Right renal cortex interstitium (tissue), 3 donors: ENCODE data around the gene C1QC. TPM values are rescaled to one million over a fixed set of nuclear protein-coding genes. Genes with fewer than 3 reads are reported as not detected.

Experiments used
- DNase-seq, 3 donors: peaks; one replicate each; pipeline ENCODE4 v3.0.0-alpha.2; 2013; ENCODE audit warnings: low read depth in 3 of 3, low spot score in 2 of 3
- polyA plus RNA-seq, 3 donors: library from polyadenylated mRNA; unstranded; fragments of 120-200 nt; gene quantifications; one replicate each; pipeline ENCODE4 v1.2.1, GENCODE V29; 2013; ENCODE audit not compliant: insufficient read length in 3 of 3

C1QC gene
- polyA plus RNA-seq, 3 donors: 8.4 to 13.7 (median 10.9) TPM

DNA sequence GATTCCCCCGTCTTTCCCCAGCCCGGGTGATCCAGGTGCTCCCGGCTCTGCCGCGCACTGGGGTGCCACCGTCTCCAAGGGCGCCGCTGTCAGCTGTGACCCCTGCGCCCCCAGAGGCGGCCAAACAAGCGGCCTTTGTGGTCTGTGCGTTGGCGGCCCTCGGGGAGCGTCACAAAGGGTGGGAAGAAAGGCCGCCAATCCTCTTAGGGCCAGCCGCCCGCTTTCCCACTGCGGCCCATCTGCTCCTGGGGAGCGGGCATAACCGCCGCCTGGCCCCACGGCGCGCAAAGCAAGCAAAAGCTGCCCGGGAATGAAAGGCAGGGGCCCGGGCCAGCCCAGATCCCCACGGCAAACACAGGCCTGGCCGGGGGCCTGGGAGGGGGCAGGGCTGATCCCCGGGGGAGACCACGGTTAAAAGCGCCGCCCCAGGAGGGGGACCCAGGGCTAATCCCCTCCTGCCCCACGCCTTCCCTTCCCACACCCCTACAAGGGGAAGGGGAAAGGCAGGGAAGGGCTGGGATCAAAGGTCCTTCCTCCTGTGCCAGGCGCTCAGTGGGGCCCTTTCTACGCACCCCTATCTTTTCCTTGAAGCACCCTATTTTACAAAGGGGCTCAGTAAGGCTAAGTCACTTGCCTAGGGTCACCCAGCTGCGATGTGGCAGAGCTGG lies 33.6 kb downstream of the C1QC start:
- no peak for DNase-seq

DNA sequence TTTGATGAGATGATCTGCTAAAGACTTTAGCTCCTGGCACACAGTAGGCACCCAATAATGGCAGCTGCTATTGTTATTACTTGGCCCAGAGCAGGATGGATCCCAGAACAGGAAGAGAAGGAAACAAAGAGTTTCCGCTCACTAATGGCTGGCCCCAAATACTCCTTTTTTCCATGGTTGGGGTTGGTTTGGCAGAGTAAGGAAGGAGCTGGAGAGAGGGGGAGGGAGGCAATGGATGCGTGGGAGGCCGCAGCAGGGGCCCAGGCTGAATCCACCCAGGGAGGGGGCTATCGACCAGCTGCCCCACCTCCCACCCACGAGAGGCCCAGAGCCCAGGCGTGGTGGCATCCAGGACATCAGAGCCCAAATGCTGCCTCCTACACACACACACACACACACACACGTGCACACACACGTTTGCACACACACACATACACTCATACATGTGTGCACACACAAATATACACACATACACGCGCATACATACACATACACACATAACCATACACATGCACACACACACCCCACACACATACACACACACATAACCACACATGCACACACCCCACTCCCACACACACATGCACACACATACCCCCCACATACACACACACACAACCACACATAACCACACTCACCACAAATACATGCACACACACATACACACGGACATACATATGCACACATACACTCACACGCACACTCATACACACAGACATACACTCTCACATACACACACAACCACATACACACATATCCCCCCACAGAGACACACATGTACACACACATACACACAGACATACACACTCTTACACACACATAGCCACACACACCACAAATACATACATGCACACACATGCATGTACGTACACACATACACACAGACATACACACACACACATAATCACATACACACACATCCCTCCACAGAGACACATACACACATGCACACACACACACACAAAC lies 34.8 kb downstream of the C1QC start:
- no peak for DNase-seq

DNA sequence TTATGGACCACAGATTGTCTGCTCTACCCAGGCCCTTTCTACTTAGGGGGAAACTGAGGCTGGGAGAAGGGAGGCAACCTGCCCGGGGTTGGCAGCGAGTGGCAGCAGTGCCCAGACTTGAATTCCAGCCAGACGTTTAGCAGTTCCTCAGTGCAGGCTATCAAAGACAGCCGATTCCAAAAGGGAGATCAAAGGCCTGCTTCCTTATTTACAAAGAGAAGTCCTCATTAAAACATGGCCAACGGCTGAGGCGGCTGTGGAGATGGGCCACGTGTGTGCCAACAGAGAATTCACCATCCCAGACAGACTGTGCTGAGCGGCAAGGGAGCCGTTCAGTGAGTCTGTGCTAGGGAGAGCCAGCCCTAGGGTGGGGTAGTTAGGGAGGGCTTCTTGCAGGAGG lies 37.3 kb downstream of the C1QC start:
- no peak for DNase-seq

DNA sequence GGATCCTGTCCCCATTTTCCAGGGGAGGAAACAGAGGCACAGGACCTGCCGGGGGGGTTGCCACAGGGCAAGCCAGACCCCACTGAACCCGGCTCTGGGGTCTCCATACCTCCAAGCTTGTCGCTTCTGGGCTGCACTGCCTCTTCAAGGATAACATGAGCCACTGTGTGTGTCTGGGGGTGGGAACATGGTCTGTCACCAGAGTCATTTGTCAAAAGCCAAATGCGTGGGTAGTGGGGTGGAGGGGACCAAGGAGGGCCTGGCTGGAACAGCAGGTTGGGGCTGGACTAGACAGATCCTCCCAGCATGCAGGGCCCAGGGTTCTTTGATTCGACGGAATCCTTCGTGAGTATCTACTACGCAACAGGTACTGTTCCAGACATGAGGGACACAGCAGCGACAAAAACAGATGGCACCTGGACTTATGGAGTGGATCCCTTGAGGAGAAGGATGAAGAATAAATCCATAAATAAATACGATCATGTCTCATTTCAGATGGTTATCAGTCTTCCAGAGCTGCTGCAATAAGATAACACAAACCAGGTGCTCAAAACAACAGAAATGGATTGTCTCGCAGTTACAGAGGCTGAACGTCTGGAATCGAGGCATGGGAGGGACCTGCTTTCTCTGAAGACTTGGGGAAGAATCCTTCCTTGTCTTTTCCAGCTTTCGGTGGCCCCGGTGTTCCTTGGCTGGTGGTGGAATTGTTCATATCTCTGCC lies 38.3 kb downstream of the C1QC start:
- no peak for DNase-seq

DNA sequence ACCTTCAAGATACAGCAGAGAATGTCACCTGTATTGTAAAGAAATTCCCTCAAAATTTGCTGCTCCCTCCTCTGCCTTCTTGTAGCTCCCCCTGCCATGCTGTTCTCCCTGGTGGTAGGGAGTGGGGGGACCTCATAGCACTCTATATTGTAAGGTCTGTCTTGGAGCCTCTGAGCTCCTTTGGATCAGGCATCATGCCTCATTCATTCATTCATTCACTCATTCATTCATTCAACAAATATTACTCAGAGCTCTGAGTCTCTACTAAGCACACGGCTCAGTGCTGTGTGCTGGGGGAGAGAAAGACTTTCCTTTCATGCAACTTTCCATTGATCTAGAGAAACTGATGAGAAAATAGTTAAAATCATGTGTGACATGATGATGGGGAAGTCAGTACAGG lies 40.1 kb downstream of the C1QC start:
- DNase-seq: no peak

DNA sequence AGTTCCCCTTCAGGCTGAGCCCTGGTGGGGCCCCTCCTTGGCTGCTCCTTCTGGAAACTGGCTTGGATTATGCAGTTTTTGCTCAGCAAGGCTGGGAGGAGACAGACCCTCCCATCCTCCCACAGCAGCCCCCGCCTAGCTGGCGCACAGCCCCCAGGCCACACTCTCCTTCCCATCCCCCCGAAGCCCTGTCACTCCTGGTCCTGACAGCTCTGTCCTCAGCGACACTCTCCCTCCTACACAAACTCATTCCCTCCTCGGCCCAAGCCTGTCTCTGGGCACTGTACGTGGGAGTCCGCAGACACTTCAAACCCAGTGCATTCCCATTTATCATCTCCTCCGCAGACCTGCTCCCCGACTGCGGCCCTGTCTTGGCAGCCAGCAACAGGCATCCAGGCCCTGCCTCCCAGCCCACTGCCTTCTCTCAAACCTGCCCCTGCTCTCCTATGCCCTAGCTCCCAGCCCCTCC lies 42.2 kb downstream of the C1QC start:
- DNase-seq: peak in 2 of 3 donors; percentile 54 to 56

DNA sequence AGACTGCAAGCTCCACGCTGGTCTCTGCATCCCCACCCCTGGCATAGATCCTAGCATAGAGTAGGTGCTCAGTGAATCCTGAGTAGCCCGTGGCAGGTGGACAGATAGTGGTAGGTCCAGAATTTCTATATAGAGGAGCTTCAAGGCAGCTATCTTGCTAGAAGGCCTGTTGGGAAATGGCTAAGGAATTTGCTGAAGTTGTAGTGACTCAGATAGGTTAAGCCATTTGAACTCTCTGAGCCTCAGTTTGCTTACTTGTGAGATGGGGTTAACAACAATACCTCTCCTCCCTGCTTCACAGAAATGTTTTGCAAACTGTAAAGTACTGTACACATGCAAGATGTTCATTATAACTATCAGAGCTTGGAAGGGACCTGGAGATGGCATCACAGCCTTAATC lies 43.8 kb downstream of the C1QC start:
- no peak for DNase-seq

DNA sequence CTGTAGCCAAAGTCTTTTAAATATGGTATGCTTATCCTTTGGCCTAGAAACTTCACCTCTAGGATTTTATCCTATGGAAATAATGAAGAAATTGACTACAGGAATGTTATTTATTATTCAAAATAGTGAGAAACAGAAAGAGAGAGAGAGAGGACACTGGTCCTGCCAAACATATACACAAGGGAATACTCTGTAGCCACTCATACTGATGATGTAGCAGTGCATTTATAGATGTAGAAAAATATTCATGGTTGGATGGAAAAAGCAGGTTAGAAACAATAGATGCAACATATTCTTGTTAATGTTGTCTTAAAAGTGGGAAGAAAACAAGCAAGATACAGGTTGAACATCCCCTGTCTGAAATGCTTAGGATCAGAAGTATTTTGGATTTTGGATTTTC lies 45.0 kb downstream of the C1QC start:
- DNase-seq: no peak

DNA sequence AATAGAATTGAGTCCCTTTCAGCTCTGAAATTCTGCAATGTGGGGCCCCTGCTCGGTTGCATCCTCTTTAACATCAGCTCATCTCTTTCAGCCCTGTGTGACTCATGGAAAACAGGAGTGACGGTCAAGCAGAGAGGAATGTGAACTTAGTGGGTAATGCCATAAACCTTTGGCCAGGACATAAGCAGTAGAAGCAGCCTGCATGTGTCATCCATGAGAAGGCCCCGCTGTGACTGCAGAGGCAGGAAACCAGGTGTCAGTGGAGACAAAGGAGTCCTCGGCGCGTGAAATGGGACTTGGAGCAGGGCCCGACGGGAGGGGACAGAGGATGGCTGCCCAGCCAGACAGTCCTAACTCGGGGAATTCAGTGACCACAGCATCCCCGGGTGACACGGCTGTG lies 46.1 kb downstream of the C1QC start:
- DNase-seq: peak in 1 of 3 donors; percentile 41

DNA sequence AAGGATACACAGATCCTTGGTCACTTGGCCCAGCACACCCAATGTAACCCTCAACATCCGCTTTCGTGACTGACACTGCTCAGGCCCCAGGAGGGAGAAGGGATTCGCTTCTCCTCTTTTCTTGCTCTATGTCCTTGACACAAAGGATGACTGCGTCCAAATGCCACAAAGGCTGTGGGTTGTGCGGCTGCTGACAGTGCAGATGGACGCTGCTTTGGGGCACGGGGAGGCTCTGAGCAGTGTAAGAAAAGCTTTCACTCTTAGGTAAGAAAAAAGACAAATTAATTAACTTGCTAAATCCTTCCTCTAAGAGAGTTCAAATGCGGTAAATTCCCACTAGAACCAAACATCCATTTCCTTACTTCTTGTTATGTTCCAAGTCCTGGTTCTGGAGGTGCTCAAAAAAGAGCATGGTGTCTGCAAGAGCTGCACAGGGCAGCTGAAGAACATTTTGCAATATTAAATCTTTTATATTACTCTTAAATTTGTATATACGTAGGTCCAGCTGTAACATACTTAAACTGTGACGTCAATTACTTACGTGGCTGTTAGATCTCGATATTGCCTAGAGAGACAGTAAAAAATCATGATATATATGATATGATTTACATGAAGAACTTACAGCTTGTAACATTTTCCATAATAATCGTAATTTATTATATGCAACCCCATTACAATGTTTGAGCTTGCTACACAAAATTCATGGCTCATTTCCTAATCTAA lies 47.8 kb downstream of the C1QC start:
- no peak for DNase-seq

DNA sequence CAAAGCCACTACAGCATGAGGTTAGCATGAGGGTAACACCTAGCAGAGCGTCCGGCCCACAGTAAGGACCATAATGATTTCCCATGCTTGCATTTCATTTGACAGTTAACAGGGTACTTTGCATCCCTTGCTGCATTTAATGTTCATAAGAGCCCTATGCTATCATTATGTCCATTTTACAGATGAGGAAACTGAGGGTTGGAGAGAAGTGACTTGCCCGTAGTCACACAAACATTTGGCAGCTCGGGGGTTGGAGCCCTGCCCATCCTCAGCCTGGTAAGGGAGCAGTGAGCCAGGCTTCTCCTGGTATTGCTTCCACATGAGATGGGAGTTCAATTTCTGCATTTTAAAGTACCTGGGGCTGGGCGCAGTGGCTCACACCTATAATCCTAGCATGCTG lies 50.7 kb downstream of the C1QC start:
- no peak for DNase-seq

DNA sequence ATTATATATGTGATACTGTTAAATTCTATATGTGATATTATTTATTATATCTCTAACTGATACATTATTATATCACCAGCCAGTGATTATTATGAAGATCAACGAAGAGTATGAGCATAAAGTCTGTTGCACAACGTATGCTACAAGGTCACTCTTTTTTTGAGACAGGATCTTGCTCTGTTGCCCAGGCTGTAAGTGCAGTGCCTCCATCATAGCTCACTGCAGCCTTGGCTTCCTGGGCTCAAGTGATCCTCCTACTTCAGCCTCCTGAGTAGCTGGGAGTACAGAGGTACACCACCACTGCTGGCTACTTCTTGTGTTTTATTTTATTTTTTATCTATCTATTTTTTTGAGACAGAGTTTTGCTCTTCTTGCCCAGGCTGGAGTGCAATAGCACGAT lies 53.2 kb downstream of the C1QC start:
- DNase-seq: no peak

Other genes starting within 250 kb of the C1QC start
- gene ZBTB40, start 191.8 kb upstream of the C1QC start, polyA plus RNA-seq: 10 to 100 TPM; 18.4 to 19.8 (median 19.3) TPM
- 1 to 10 TPM; 1.0 to 1.4 (median 1.3) TPM for gene EPHA8, start 80.1 kb upstream of the C1QC start, polyA plus RNA-seq
- gene C1QA, start 7.0 kb upstream of the C1QC start, polyA plus RNA-seq: 10 to 100 TPM in 2 of 3 donors, 1 to 10 TPM in 1; 9.1 to 14.3 (median 13.7) TPM
- 10 to 100 TPM in 1 of 3 donors, 1 to 10 TPM in 2; 6.2 to 10.1 (median 7.4) TPM for gene C1QB, start 9.6 kb downstream of the C1QC start, polyA plus RNA-seq
- 10 to 100 TPM in 2 of 3 donors, 1 to 10 TPM in 1; 9.3 to 12.8 (median 11.9) TPM for gene EPHB2, start 67.2 kb downstream of the C1QC start, polyA plus RNA-seq